Ishikawa (cell line): ENCODE results near the gene ANXA2R.

Experiments
- CEBPB ChIP-seq: IDR thresholded peaks from 2 replicates; pipeline ENCODE4 v1.6.1; 2012
- RAD21 ChIP-seq: IDR thresholded peaks from 2 replicates; pipeline ENCODE4 v1.6.1; 2012; ENCODE audit warnings: low read depth
- TAF1 ChIP-seq: IDR thresholded peaks from 2 replicates; pipeline ENCODE4 v1.6.1; 2012; ENCODE audit warnings: low read depth, mild to moderate bottlenecking
- TEAD4 ChIP-seq: IDR thresholded peaks from 2 replicates; pipeline ENCODE4 v1.6.1; 2012
- TF ChIP-seq, protein P1 (sequence below): IDR thresholded peaks from 2 replicates; pipeline ENCODE4 v1.6.1; 2012
- TF ChIP-seq, protein P2 (sequence below): IDR thresholded peaks from 2 replicates; pipeline ENCODE4 v1.6.1; 2012; ENCODE audit warnings: low read depth, mild to moderate bottlenecking

DNA sequence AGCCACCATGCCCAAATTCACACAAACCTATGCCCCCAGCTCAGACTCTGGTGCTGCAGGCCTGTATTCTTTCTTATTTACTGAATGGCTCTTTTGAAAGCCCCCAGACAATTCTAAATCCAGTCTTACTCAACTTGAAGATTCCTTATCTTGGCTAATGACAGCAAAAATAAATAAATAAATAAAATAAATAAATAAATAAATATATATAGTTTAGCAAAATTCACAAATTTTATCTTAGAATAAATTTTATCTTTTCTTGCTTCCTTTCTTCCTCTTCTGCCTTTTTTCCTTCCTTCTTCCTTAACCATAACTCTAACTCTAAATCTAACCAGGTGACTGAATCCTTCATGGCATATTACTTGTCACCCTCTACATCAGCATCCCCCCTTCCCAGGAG is 25.6 kb downstream of the ANXA2R start:
- TF ChIP-seq CEBPB (no peak), RAD21 (no peak), TAF1 (no peak), TEAD4 (no peak)
- TF ChIP-seq, protein P1, sequence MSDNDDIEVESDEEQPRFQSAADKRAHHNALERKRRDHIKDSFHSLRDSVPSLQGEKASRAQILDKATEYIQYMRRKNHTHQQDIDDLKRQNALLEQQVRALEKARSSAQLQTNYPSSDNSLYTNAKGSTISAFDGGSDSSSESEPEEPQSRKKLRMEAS, result no peak
- TF ChIP-seq, protein P2, sequence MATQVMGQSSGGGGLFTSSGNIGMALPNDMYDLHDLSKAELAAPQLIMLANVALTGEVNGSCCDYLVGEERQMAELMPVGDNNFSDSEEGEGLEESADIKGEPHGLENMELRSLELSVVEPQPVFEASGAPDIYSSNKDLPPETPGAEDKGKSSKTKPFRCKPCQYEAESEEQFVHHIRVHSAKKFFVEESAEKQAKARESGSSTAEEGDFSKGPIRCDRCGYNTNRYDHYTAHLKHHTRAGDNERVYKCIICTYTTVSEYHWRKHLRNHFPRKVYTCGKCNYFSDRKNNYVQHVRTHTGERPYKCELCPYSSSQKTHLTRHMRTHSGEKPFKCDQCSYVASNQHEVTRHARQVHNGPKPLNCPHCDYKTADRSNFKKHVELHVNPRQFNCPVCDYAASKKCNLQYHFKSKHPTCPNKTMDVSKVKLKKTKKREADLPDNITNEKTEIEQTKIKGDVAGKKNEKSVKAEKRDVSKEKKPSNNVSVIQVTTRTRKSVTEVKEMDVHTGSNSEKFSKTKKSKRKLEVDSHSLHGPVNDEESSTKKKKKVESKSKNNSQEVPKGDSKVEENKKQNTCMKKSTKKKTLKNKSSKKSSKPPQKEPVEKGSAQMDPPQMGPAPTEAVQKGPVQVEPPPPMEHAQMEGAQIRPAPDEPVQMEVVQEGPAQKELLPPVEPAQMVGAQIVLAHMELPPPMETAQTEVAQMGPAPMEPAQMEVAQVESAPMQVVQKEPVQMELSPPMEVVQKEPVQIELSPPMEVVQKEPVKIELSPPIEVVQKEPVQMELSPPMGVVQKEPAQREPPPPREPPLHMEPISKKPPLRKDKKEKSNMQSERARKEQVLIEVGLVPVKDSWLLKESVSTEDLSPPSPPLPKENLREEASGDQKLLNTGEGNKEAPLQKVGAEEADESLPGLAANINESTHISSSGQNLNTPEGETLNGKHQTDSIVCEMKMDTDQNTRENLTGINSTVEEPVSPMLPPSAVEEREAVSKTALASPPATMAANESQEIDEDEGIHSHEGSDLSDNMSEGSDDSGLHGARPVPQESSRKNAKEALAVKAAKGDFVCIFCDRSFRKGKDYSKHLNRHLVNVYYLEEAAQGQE, result no peak
